Prostate gland (tissue), 2 donors: ENCODE results near the gene KCNT1.

ENCODE experiments used
- CTCF ChIP-seq, 4 experiments: fragments of 200-600 bp in 2 of 4; fragments of 450-650 bp in 2 of 4; sonication (generic) in 2 of 4; IDR thresholded peaks; 1 replicate in 3 of 4; 2 replicates in 1 of 4; pipeline ENCODE4 v1.5.1; 2016 to 2019; ENCODE audit warnings: antibody characterized with exemption in 4 of 4, mild to moderate bottlenecking in 2 of 4, moderate library complexity in 2 of 4
- POLR2A ChIP-seq: fragments of 450-650 bp; IDR thresholded peaks from one replicate; pipeline ENCODE4 v1.6.1; 2016; ENCODE audit warnings: antibody characterized with exemption, mild to moderate bottlenecking

GRCh38 chr9:135827866-135828580, 126.0 kb downstream of the KCNT1 start:
- TF ChIP-seq POLR2A: no peak
- no peak for TF ChIP-seq CTCF (IDR thresholded peaks at IDR 0.05)
